H1 (cell line): Measurements from ENCODE around the gene MDK. TPM values are rescaled to one million over a fixed set of nuclear protein-coding genes. Genes with fewer than 3 reads are reported as not detected.

Experiments
- CBX8 ChIP-seq: fragments of 300-800, 300-1000 bp; sonication (generic); IDR thresholded peaks from 2 replicates; pipeline ENCODE4 v1.7.1; 2016; ENCODE audit warnings: low read depth, low read length, borderline replicate concordance
- EGR1 ChIP-seq: IDR thresholded peaks from 2 replicates; pipeline ENCODE4 v1.6.1; 2011; ENCODE audit warnings: low read depth, low read length, borderline replicate concordance
- GABPA ChIP-seq: IDR thresholded peaks from 2 replicates; pipeline ENCODE4 v1.6.1; 2011; ENCODE audit warnings: mild to moderate bottlenecking, low read length, moderate library complexity, borderline replicate concordance; ENCODE audit not compliant: insufficient read depth
- KDM4A ChIP-seq: IDR thresholded peaks from one replicate; pipeline ENCODE4 v1.7.1; 2012; ENCODE audit warnings: low read depth, mild to moderate bottlenecking, moderate library complexity, low read length, inconsistent platforms; ENCODE audit not compliant: severe bottlenecking
- RAD21 ChIP-seq, 2 experiments: IDR thresholded peaks in 1 of 2; conservative IDR thresholded peaks in 1 of 2; 2 replicates each; pipeline ENCODE4 v1.6.1; 2011; ENCODE audit warnings: low read depth in 2 of 2, low read length in 2 of 2, improper control_type of control experiment in 1 of 2, inconsistent platforms in 1 of 2, mild to moderate bottlenecking in 1 of 2, moderate library complexity in 1 of 2
- RBBP5 ChIP-seq: IDR thresholded peaks from 2 replicates; pipeline ENCODE4 v1.7.1; 2012; ENCODE audit warnings: low read depth, mild to moderate bottlenecking, inconsistent platforms, low read length, moderate library complexity, borderline replicate concordance
- TEAD4 ChIP-seq: IDR thresholded peaks from 2 replicates; pipeline ENCODE4 v1.6.1; 2012; ENCODE audit warnings: low read depth, low read length, inconsistent platforms, mixed read lengths
- YY1 ChIP-seq: IDR thresholded peaks from 2 replicates; pipeline ENCODE4 v1.6.1; 2011; ENCODE audit warnings: low read depth, mild to moderate bottlenecking, low read length
- polyA plus RNA-seq, 7 experiments: library from polyadenylated mRNA; depleted of rRNA in 3 of 7; stranded (reverse) in 5 of 7; unstranded in 2 of 7; fragments of >200 nt in 5 of 7; fragments of 200-250 nt in 2 of 7; gene quantifications; 1 replicate in 5 of 7; 2 replicates in 1 of 7; 4 replicates in 1 of 7; pipeline versions ENCODE4 v1.2.1 to v1.2.3, GENCODE V29; 2011 to 2013; ENCODE audit warnings: missing spikeins in 2 of 7, mixed read lengths in 2 of 7
- total RNA-seq: library from RNA; stranded (reverse); fragmentation: NEBNext Ultra II Directional; extraction: Animal tissue kit (Norgen Biotek cat#: 25700); gene quantifications from 2 replicates; pipeline ENCODE4 v1.2.1, GENCODE V29; 2021
- TF ChIP-seq, protein P1 (sequence below), 3 experiments: IDR thresholded peaks; 1 replicate in 2 of 3; 2 replicates in 1 of 3; pipeline versions ENCODE4 v1.5.1 to v1.6.1; 2011; ENCODE audit warnings: low read length in 3 of 3, mild to moderate bottlenecking in 3 of 3, inconsistent platforms in 2 of 3, low read depth in 1 of 3, moderate library complexity in 1 of 3; ENCODE audit not compliant: insufficient read depth in 1 of 3; ENCODE audit errors: control extremely low read depth in 1 of 3
- TF ChIP-seq, protein P2 (sequence below): IDR thresholded peaks from 2 replicates; pipeline ENCODE4 v1.6.1; 2012; ENCODE audit warnings: inconsistent platforms

Gene MDK
- total and polyA plus RNA-seq, 2 of the 8 experiments (the other 6 are each of a cell fraction or from before 2014, with no cell fraction given), result 309 to 606 TPM

- TF ChIP-seq, protein P1, sequence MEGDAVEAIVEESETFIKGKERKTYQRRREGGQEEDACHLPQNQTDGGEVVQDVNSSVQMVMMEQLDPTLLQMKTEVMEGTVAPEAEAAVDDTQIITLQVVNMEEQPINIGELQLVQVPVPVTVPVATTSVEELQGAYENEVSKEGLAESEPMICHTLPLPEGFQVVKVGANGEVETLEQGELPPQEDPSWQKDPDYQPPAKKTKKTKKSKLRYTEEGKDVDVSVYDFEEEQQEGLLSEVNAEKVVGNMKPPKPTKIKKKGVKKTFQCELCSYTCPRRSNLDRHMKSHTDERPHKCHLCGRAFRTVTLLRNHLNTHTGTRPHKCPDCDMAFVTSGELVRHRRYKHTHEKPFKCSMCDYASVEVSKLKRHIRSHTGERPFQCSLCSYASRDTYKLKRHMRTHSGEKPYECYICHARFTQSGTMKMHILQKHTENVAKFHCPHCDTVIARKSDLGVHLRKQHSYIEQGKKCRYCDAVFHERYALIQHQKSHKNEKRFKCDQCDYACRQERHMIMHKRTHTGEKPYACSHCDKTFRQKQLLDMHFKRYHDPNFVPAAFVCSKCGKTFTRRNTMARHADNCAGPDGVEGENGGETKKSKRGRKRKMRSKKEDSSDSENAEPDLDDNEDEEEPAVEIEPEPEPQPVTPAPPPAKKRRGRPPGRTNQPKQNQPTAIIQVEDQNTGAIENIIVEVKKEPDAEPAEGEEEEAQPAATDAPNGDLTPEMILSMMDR (IDR thresholded peaks at IDR 0.05; ENCODE audit: control extremely low read depth in 1 of 3, insufficient read depth in 1 of 3, low read depth in 1 of 3, low read length in 3 of 3), result 0 out of 4 replicates have a peak, but pooled peaks of 1 of the 3 experiments have one; percentile 4
- TF ChIP-seq EGR1, result peak; percentile 94
- TF ChIP-seq KDM4A, result peak; percentile 70
- TF ChIP-seq TEAD4, result 0 out of 2 replicates have a peak, but pooled peaks have one; percentile 60
- no peak for TF ChIP-seq CBX8
- peak; percentile 42; the same call in 1 of the 2 replicates for TF ChIP-seq GABPA
- TF ChIP-seq, protein P2, sequence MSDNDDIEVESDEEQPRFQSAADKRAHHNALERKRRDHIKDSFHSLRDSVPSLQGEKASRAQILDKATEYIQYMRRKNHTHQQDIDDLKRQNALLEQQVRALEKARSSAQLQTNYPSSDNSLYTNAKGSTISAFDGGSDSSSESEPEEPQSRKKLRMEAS, result peak; percentile 37; the same call in 1 of the 2 replicates
- TF ChIP-seq RBBP5, result peak; percentile 66; the same call in 1 of the 2 replicates
- no peak for TF ChIP-seq RAD21 (IDR thresholded peaks at IDR 0.05 in 1 of 2, conservative IDR thresholded peaks at IDR 0.05 in 1 of 2; ENCODE audit: low read depth in 2 of 2, low read length in 2 of 2)
- 0 out of 2 replicates have a peak, but pooled peaks have one; percentile 3 for TF ChIP-seq YY1
Measured at GRCh38 chr11:46332568-46333393, 48.7 kb upstream of the MDK start (continued).
